ENCODE measurements around the gene MZF1.

- TF ChIP-seq, protein P1, sequence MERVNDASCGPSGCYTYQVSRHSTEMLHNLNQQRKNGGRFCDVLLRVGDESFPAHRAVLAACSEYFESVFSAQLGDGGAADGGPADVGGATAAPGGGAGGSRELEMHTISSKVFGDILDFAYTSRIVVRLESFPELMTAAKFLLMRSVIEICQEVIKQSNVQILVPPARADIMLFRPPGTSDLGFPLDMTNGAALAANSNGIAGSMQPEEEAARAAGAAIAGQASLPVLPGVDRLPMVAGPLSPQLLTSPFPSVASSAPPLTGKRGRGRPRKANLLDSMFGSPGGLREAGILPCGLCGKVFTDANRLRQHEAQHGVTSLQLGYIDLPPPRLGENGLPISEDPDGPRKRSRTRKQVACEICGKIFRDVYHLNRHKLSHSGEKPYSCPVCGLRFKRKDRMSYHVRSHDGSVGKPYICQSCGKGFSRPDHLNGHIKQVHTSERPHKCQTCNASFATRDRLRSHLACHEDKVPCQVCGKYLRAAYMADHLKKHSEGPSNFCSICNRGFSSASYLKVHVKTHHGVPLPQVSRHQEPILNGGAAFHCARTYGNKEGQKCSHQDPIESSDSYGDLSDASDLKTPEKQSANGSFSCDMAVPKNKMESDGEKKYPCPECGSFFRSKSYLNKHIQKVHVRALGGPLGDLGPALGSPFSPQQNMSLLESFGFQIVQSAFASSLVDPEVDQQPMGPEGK (CRISPR knock-in tag; IDR thresholded peaks at IDR 0.05; ENCODE audit: borderline replicate concordance), result no peak
- TF ChIP-seq ISL1 (CRISPR knock-in tag; IDR thresholded peaks at IDR 0.05), result no peak
- no peak for TF ChIP-seq ZNF70 (CRISPR knock-in tag; IDR thresholded peaks at IDR 0.05)
- TF ChIP-seq ARNTL (CRISPR knock-in tag; IDR thresholded peaks at IDR 0.05; ENCODE audit: borderline replicate concordance, low read depth), result no peak
- TF ChIP-seq, protein P2, sequence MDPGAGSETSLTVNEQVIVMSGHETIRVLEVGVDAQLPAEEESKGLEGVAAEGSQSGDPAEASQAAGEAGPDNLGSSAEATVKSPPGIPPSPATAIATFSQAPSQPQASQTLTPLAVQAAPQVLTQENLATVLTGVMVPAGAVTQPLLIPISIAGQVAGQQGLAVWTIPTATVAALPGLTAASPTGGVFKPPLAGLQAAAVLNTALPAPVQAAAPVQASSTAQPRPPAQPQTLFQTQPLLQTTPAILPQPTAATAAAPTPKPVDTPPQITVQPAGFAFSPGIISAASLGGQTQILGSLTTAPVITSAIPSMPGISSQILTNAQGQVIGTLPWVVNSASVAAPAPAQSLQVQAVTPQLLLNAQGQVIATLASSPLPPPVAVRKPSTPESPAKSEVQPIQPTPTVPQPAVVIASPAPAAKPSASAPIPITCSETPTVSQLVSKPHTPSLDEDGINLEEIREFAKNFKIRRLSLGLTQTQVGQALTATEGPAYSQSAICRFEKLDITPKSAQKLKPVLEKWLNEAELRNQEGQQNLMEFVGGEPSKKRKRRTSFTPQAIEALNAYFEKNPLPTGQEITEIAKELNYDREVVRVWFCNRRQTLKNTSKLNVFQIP (CRISPR knock-in tag; IDR thresholded peaks at IDR 0.05; ENCODE audit: borderline replicate concordance, low read depth), result no peak
- TF ChIP-seq RARB (CRISPR knock-in tag; IDR thresholded peaks at IDR 0.05), result no peak
- no peak for TF ChIP-seq ZNF8 (CRISPR knock-in tag; IDR thresholded peaks at IDR 0.05)
- no peak for TF ChIP-seq ZFP3 (CRISPR knock-in tag; IDR thresholded peaks at IDR 0.05)
- TF ChIP-seq GLIS3 (CRISPR knock-in tag; IDR thresholded peaks at IDR 0.05), result no peak
- TF ChIP-seq ZC3H10 (CRISPR knock-in tag; IDR thresholded peaks at IDR 0.05), result no peak
These were observed 15.7 kb downstream of the MZF1 start for GRCh38 chr19:58557221-58558065.

Measured in SK-N-SH treated with all-trans-retinoic acid at 6 μM for 48 hours (cell line).